ENCODE results near the gene C1QL4.

The C1QL4 gene

DNA sequence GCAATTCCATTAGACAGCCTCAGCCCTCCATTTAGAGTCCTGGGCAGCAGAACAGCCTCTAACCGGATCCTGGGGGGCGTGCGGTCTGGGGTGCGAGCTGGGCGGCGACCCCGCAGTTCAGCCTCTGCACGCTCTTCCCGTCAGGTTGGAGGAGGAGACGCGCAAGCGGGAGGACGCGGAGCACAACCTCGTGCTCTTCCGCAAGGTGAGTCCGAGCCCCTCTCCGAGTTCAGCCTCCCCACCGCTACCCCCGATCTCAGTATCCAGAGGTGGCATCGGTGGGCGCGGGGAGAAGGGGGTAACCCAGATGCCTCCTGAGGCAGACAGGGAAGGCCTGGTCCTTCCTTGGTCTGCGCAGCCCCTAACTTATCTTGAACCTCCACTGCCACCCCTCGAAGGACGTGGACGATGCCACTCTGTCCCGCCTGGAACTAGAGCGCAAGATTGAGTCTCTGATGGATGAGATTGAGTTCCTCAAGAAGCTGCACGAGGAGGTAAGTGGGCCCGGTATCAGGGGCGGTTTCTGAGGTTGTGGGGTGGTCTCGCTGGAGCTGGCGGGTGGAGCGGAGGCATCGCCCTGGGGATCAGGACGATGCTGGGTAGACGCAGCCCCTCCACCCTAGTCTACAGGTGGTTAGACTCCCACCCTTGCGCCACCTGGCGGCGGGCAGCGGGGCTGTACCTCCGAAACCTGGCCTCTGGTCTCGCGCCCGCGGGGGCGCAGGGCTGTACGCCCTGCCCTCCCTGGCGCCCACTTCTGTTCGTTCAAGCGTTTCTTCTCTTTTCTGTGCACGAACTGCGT lies 40.8 kb downstream of the C1QL4 start:
- TF ChIP-seq, protein P1, sequence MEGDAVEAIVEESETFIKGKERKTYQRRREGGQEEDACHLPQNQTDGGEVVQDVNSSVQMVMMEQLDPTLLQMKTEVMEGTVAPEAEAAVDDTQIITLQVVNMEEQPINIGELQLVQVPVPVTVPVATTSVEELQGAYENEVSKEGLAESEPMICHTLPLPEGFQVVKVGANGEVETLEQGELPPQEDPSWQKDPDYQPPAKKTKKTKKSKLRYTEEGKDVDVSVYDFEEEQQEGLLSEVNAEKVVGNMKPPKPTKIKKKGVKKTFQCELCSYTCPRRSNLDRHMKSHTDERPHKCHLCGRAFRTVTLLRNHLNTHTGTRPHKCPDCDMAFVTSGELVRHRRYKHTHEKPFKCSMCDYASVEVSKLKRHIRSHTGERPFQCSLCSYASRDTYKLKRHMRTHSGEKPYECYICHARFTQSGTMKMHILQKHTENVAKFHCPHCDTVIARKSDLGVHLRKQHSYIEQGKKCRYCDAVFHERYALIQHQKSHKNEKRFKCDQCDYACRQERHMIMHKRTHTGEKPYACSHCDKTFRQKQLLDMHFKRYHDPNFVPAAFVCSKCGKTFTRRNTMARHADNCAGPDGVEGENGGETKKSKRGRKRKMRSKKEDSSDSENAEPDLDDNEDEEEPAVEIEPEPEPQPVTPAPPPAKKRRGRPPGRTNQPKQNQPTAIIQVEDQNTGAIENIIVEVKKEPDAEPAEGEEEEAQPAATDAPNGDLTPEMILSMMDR (IDR thresholded peaks at IDR 0.05; ENCODE audit: borderline replicate concordance, control extremely low read depth, extremely low read depth, insufficient read depth, missing control alignments): peak; percentile 75

DNA sequence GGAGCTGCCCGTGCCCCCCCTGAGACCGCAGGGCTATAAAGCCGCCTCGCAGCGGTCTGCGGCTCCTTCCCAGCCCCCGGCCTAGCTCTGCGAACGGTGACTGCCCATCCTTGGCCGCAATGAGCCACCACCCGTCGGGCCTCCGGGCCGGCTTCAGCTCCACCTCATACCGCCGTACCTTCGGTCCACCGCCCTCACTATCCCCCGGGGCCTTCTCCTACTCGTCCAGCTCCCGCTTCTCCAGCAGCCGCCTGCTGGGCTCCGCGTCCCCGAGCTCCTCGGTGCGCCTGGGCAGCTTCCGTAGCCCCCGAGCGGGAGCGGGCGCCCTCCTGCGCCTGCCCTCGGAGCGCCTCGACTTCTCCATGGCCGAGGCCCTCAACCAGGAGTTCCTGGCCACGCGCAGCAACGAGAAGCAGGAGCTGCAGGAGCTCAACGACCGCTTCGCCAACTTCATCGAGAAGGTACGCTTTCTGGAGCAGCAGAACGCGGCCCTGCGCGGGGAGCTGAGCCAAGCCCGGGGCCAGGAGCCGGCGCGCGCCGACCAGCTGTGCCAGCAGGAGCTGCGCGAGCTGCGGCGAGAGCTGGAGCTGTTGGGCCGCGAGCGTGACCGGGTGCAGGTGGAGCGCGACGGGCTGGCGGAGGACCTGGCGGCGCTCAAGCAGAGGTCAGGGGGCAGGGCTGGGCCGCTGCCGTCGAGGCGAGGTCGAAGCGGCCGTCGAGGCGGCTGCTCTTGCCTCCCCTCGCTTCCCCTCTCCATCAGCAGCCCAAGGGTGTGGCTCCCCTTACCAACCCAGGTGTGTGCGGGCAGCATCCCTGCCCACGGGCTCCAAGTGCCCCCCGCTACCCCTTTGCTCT lies 41.7 kb downstream of the C1QL4 start, which contains the start of gene PRPH:
PRPH (plus strand) TSS at position 66 of the 855 bp plus-strand sequence; CDS start at position 120, 54 bp downstream.
- DNase-seq (ENCODE audit: low spot score): peak; percentile 20
- TF ChIP-seq, protein P1 (IDR thresholded peaks at IDR 0.05; ENCODE audit: borderline replicate concordance, control extremely low read depth, extremely low read depth, insufficient read depth, missing control alignments): no peak
- in situ Hi-C loops (cut with MboI; ENCODE audit: low sequenced_read_pairs, unreplicated experiment): no loop called here

More for the DNA sequence above, 40.8 kb downstream of the C1QL4 start:
- peak; percentile 90 for DNase-seq (ENCODE audit: low spot score)
- in situ Hi-C loops (cut with MboI; ENCODE audit: low sequenced_read_pairs, unreplicated experiment): no loop called here

DNA sequence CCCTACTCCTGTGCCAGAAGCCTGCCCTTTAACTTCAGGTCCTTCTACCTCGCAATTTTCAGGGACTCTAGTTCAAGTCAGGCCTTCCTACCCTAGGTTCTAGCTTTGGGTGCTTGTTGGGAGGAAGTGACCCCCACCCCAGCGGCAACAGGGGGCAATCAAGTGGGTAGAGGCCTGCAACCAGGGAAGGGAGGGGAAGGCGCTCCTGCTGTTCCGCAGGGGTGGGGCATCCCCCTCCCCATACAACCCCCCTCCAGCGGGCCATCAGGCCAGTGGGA lies 42.2 kb downstream of the C1QL4 start:
- in situ Hi-C loops (cut with MboI; ENCODE audit: low sequenced_read_pairs, unreplicated experiment): no loop called here
- TF ChIP-seq, protein P1 (IDR thresholded peaks at IDR 0.05; ENCODE audit: borderline replicate concordance, control extremely low read depth, extremely low read depth, insufficient read depth, missing control alignments): no peak
- DNase-seq (ENCODE audit: low spot score): peak; percentile 25

DNA sequence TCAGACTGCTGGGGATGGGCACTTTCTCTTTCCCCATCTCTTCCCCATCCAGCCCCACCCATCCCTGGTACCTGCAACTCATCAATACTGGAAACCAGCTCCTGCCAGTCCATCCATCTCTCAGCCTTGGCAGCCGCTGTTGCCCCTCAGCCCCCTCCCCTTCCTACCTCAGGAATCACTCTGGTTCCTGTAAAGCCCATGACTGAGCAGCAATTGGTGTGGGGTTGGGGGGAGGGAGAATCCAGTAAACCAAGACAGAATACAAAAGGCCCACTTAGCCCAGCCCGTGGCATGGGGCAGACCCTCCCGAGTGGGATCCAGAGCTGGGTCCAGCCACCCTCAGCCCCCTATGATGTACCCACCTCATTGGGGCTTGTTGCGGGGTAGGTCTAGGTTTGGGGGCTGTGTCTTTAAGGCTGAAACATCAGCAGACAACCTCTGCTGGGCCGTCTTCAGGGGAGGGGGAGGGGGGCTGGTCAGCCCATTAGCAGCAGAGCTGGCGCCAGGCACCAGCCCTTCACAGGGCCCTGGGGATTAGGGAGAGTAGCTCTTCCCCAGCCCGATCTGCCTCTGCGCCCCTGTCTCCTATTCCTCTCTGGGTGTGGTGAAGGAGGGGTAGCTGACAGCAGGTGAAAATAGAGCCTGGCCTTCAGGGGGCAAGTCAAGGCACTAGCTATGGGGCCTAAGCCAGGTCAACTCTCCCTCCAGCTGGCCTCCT lies 42.7 kb downstream of the C1QL4 start:
- in situ Hi-C loops (cut with MboI; ENCODE audit: low sequenced_read_pairs, unreplicated experiment): no loop called here
- peak; percentile 12 for DNase-seq (ENCODE audit: low spot score)
- TF ChIP-seq, protein P1 (IDR thresholded peaks at IDR 0.05; ENCODE audit: borderline replicate concordance, control extremely low read depth, extremely low read depth, insufficient read depth, missing control alignments): no peak

DNA sequence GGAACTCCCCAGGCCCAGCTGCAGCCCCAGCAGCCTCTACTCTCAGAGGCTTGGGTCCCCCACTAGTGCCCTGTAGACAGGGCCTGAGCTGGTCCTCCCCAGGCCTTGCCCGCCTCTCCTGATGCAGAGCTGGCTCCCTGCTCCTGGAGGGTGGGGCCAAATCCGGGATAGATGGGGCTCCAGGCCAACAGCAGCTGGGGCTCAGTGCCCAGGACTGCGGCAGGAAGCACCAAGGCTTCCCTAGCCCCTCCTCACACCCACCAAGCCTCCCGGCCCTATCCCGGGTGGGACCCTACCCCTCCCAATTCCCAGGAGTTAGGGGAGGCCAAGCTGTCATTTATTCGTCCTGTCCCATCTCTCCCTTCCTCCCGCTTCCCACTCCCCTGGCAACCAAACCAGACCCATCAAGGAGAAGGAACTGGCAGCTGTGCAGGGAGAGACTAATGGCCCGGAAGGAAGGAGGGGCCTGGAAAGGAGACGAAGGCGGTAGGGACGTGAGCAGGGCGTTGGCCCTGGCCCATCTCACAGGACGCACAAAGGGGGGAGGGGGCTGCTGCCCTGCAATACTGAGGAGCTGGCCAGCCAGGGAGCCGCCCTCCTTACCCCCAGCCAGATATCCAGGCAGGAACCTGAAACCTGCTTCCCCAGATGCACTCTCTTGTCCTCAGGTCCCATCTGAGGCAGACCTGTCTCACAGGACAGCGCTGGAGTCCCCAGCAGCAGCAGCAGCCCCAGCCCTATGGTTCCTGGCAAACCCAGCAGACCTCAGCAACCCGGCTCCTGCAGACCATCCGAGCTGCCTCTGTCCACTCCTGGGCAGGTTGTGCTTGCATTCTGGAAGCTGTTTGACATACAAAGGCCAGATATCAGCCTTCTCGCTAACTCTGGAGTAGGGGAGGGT lies 43.7 kb downstream of the C1QL4 start:
- TF ChIP-seq, protein P1 (IDR thresholded peaks at IDR 0.05; ENCODE audit: borderline replicate concordance, control extremely low read depth, extremely low read depth, insufficient read depth, missing control alignments): no peak
- in situ Hi-C loops (cut with MboI; ENCODE audit: low sequenced_read_pairs, unreplicated experiment): no loop called here
- no peak for DNase-seq (ENCODE audit: low spot score)

Data from GM13976 (cell line).